Activated B cell treated with CpG ODN at 0.5 μM for 24 hours (primary cell): Measurements from ENCODE around the gene VPS13D. TPM values are rescaled to one million over a fixed set of nuclear protein-coding genes. Genes with fewer than 3 reads are reported as not detected.

Experiments used
- ATAC-seq: fragments of 200-7000 bp; cut with Tn5 transposase; one replicate; pipeline ENCODE4 v1.10.0; 2021; ENCODE audit warnings: low read depth, mild to moderate bottlenecking, moderate library complexity
- CTCF ChIA-PET: fragments of 350-600 bp; sonication (Branson Sonifier 250); formaldehyde crosslinking; loops from one replicate; lab custom pipeline; 2021; ENCODE audit warnings: antibody characterized with exemption; lab: Charles Lee
- POLR2A ChIA-PET: fragments of 350-600 bp; sonication (Branson Sonifier 250); formaldehyde crosslinking; loops from one replicate; lab custom pipeline; 2021; ENCODE audit warnings: antibody characterized with exemption; lab: Charles Lee
- DNase-seq: peaks from one replicate; pipeline ENCODE4 v3.0.0; 2022
- H3K27ac Mint-ChIP-seq: one replicate; pipeline ENCODE4 v1.8.0; 2020; ENCODE audit warnings: mixed read lengths
- H3K27me3 Mint-ChIP-seq: one replicate; pipeline ENCODE4 v1.8.0; 2021; ENCODE audit warnings: mixed read lengths
- H3K36me3 Mint-ChIP-seq: one replicate; pipeline ENCODE4 v1.8.0; 2021; ENCODE audit warnings: low read depth, mixed read lengths
- H3K4me1 Mint-ChIP-seq: one replicate; pipeline ENCODE4 v1.8.0; 2021; ENCODE audit warnings: mixed read lengths
- H3K4me3 Mint-ChIP-seq: one replicate; pipeline ENCODE4 v1.8.0; 2020; ENCODE audit warnings: mild to moderate bottlenecking, mixed read lengths
- H3K9me3 Mint-ChIP-seq: one replicate; pipeline ENCODE4 v1.8.0; 2020; ENCODE audit warnings: mixed read lengths
- intact Hi-C: fragments of 100-400 bp; cut with micrococcal nuclease; formaldehyde crosslinking; loops from one replicate; pipeline ENCODE4 v1.15.1; 2024
- total RNA-seq: library from RNA; stranded (reverse); gene quantifications from 2 replicates; pipeline ENCODE4 v1.2.3, GENCODE V29; 2022
- TF ChIP-seq, protein P1 (sequence below): fragments of 200-600 bp; IDR thresholded peaks from one replicate; pipeline ENCODE4 v1.8.0; 2022; ENCODE audit warnings: antibody characterized with exemption, mild to moderate bottlenecking

VPS13D gene
- total RNA-seq, 1 donor from 2014 or later = 64.5 TPM

DNA sequence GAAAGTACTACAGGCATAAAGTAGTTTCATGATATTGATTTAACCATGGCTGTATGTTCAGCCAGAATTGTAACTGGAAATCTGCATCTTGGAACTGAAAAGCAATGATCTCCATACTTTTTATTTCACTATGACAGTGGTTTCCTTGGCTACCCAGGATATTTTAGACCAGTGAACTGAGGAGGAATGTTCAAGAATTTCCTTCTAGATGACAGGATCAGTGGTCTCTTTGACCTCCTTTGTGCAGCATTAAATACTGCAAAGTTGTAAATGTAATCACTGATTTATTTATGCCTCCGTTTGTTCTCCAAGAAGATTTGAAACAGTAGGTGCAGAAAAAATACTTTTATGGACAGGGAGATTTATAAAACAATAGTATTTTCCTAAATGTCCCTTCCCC lies 39.5 kb downstream of the VPS13D start:
- TF ChIP-seq, protein P1, sequence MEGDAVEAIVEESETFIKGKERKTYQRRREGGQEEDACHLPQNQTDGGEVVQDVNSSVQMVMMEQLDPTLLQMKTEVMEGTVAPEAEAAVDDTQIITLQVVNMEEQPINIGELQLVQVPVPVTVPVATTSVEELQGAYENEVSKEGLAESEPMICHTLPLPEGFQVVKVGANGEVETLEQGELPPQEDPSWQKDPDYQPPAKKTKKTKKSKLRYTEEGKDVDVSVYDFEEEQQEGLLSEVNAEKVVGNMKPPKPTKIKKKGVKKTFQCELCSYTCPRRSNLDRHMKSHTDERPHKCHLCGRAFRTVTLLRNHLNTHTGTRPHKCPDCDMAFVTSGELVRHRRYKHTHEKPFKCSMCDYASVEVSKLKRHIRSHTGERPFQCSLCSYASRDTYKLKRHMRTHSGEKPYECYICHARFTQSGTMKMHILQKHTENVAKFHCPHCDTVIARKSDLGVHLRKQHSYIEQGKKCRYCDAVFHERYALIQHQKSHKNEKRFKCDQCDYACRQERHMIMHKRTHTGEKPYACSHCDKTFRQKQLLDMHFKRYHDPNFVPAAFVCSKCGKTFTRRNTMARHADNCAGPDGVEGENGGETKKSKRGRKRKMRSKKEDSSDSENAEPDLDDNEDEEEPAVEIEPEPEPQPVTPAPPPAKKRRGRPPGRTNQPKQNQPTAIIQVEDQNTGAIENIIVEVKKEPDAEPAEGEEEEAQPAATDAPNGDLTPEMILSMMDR = no peak
- POLR2A ChIA-PET = no interaction called here
- Mint-ChIP-seq H3K9me3 (no peaks in the 10 kb centered on the region), H3K4me3 (no peak overlapping the region), H3K4me1 (no peaks in the 10 kb centered on the region), H3K27me3 (no peaks in the 10 kb centered on the region), H3K36me3 (peaks cover 73% of the 10 kb centered on the region), H3K27ac (no peak overlapping the region)
- ATAC-seq (no peak), DNase-seq (no peak)
- intact Hi-C loops = no loop called here
- CTCF ChIA-PET = no interaction called here

GRCh38 chr1:12271033-12271432 lies 41.2 kb downstream of the VPS13D start:
- no peak overlapping the region for H3K27ac Mint-ChIP-seq
- ChIA-PET POLR2A (no interaction called here), CTCF (interaction anchor here (1.5 to 3.3 kb wide), 2 partner anchors 349 to 388 kb away, joined by 5 to 18 read pairs; no protein-coding TSS in a partner anchor)
- no peak overlapping the region for H3K4me3 Mint-ChIP-seq
- H3K4me1 Mint-ChIP-seq = no peaks in the 10 kb centered on the region
- TF ChIP-seq, protein P1 = no peak
- H3K27me3 Mint-ChIP-seq = no peaks in the 10 kb centered on the region
- ATAC-seq (no peak), DNase-seq (no peak)
- no peaks in the 10 kb centered on the region for H3K9me3 Mint-ChIP-seq
- intact Hi-C loops = no loop called here
- peaks cover 70% of the 10 kb centered on the region for H3K36me3 Mint-ChIP-seq

DNA sequence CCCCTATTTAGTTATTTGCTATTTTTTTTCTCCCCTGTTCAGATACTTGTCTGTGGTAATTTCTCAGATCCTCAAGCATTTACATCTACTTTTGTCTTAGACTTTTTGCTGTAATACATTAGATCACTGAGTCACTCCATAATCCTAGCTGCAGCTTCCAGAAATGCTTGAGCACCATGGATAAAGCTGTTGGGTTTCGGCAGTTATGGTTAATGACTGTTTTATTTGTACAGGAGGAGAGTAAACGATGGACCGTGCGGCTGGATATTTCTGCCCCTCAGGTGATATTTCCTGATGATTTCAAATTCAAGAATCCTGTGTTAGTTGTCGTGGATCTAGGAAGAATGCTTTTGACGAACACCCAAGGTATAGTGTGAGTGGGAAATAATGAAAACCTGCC lies 42.9 kb downstream of the VPS13D start:
- TF ChIP-seq, protein P1 = no peak
- ATAC-seq (no peak), DNase-seq (no peak)
- CTCF ChIA-PET = interaction anchor here (3.3 kb wide), 1 partner anchor 347 kb away, joined by 18 read pairs; no protein-coding TSS in a partner anchor
- no peaks in the 10 kb centered on the region for H3K4me1 Mint-ChIP-seq
- no peak overlapping the region for H3K4me3 Mint-ChIP-seq
- no peak overlapping the region for H3K27ac Mint-ChIP-seq
- H3K36me3 Mint-ChIP-seq = peaks cover 76% of the 10 kb centered on the region
- intact Hi-C loops = loop anchor here (1.0 kb wide), 1 partner anchor 347 kb away; no protein-coding TSS in a partner anchor
- POLR2A ChIA-PET = no interaction called here
- no peaks in the 10 kb centered on the region for H3K27me3 Mint-ChIP-seq
- H3K9me3 Mint-ChIP-seq = no peaks in the 10 kb centered on the region

- H3K36me3 Mint-ChIP-seq = peaks cover 84% of the 10 kb centered on the region
- H3K27ac Mint-ChIP-seq = no peak overlapping the region
- H3K4me1 Mint-ChIP-seq = no peaks in the 10 kb centered on the region
- no peak for ATAC-seq
- ChIA-PET CTCF (interaction anchor here (1.6 to 3.8 kb wide), 5 partner anchors 16 to 345 kb away, joined by 3 to 18 read pairs (median 10); no protein-coding TSS in a partner anchor), POLR2A (no interaction called here)
- no peak for DNase-seq
- H3K4me3 Mint-ChIP-seq = no peak overlapping the region
- H3K9me3 Mint-ChIP-seq = no peaks in the 10 kb centered on the region
- H3K27me3 Mint-ChIP-seq = no peaks in the 10 kb centered on the region
- TF ChIP-seq, protein P1 = no peak
- intact Hi-C loops = loop anchor here (1.0 kb wide), 1 partner anchor 345 kb away; no protein-coding TSS in a partner anchor
These were observed 45.5 kb downstream of the VPS13D start for GRCh38 chr1:12275370-12275769.

DNA sequence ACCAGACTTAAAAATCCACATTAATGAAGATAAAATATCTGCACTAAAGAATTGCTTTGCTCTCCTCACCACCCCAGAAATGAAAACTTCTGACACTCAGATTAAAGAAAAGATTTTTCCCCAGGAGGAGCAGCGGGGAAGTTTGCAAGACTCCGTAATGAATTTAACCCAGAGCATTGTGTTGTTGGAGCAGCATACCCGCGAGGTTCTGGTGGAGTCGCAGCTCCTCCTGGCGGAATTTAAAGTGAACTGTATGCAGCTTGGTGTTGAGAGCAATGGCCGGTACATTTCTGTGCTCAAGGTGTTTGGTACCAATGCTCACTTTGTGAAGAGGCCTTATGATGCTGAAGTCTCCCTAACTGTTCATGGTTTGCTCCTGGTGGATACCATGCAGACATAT lies 46.4 kb downstream of the VPS13D start:
- no peaks in the 10 kb centered on the region for H3K9me3 Mint-ChIP-seq
- peaks cover 80% of the 10 kb centered on the region for H3K36me3 Mint-ChIP-seq
- no peaks in the 10 kb centered on the region for H3K4me1 Mint-ChIP-seq
- ChIA-PET CTCF (interaction anchor here (0.9 to 3.8 kb wide), 8 partner anchors 11 to 344 kb away, joined by 3 to 18 read pairs (median 4); no protein-coding TSS in a partner anchor), POLR2A (no interaction called here)
- H3K27ac Mint-ChIP-seq = no peak overlapping the region
- no peak overlapping the region for H3K4me3 Mint-ChIP-seq
- no peak for DNase-seq
- intact Hi-C loops = no loop called here
- TF ChIP-seq, protein P1 = no peak
- no peaks in the 10 kb centered on the region for H3K27me3 Mint-ChIP-seq
- no peak for ATAC-seq
